ENCODE data around the gene SLC12A1. TPM values are rescaled to one million over a fixed set of nuclear protein-coding genes. Genes with fewer than 3 reads are reported as not detected.

Gene SLC12A1
- total and polyA plus RNA-seq, 2 of the 8 experiments (the other 6 are each of a cell fraction or from before 2014, with no cell fraction given) = 0.63 to 1.0 TPM

- no peak for TF ChIP-seq CHD7 (IDR thresholded peaks at IDR 0.05; ENCODE audit: insufficient replicate concordance, low read length)
- TF ChIP-seq EGR1 (IDR thresholded peaks at IDR 0.05; ENCODE audit: borderline replicate concordance, low read depth, low read length) = no peak
- TF ChIP-seq RFX5 (IDR thresholded peaks at IDR 0.05; ENCODE audit: borderline replicate concordance, low read depth, low read length) = no peak
- no peak for TF ChIP-seq E2F6 (IDR thresholded peaks at IDR 0.05)
- no peak for TF ChIP-seq SAP30 (IDR thresholded peaks at IDR 0.05; ENCODE audit: insufficient read depth, insufficient replicate concordance, low read length)
- TF ChIP-seq TBP (IDR thresholded peaks at IDR 0.05; ENCODE audit: low read depth, low read length) = no peak
- no peak for TF ChIP-seq SIN3A (conservative IDR thresholded peaks at IDR 0.05 in 1 of 2, IDR thresholded peaks at IDR 0.05 in 1 of 2; ENCODE audit: low read depth in 1 of 2, low read length in 2 of 2)
- no peak for TF ChIP-seq RXRA (IDR thresholded peaks at IDR 0.05; ENCODE audit: insufficient read depth, low read depth, low read length)
- no peak for TF ChIP-seq JUND (IDR thresholded peaks at IDR 0.05; ENCODE audit: low read length)
- TF ChIP-seq EZH2 (IDR thresholded peaks at IDR 0.05; ENCODE audit: low read depth, low read length, severe bottlenecking) = no peak
- TF ChIP-seq SP1 (IDR thresholded peaks at IDR 0.05; ENCODE audit: low read depth, low read length) = no peak
Observed at GRCh38 chr15:48185529-48185928, 20.6 kb upstream of the SLC12A1 start (continued).

Data from H1 (cell line).